HG03045 (cell line): ENCODE results near the gene CHD6.
A peak's percentile ranks its signal among the peaks of the same experiment; 100 is the strongest.

Experiments
- ATAC-seq: cut with Tn5 transposase; IDR thresholded peaks from one replicate; pipeline ENCODE4 v1.9.1; 2021; ENCODE audit warnings: mild to moderate bottlenecking, moderate library complexity; ENCODE audit not compliant: unreplicated experiment

The CHD6 gene

GRCh38 chr20:41621971-41622370 is 3.8 kb upstream of the CHD6 start:
- no peak for ATAC-seq

- ATAC-seq = no peak
Observed at GRCh38 chr20:41621421-41621820, 3.2 kb upstream of the CHD6 start.

GRCh38 chr20:41619360-41620100 is 1.4 kb upstream of the CHD6 start:
- no peak for ATAC-seq

DNA sequence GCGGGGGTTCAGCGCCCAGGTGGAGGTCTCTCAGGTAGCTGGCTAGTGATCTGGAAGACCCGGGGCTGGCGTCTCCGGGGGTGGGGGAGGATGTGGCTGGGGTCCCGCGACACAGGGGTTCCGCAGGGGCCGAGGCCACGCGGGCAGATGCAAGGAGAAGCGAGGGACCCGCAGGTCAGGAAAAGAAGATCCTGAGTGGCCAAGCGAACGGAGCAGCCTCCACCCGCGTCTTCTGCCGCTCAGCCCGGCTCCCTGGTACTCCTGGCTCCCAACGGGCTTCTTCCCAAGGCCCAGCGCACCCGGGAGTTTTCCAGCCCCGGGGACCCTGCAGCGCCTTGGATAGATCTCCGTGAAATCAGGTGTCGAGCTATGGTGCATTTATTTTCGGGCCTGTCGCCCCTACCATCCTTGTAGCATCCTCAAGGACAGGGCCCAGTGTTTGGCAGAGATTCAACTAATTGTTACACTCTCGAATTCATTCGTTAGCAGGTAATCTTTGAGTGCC is 682 bp upstream of the CHD6 start:
- no peak for ATAC-seq

DNA sequence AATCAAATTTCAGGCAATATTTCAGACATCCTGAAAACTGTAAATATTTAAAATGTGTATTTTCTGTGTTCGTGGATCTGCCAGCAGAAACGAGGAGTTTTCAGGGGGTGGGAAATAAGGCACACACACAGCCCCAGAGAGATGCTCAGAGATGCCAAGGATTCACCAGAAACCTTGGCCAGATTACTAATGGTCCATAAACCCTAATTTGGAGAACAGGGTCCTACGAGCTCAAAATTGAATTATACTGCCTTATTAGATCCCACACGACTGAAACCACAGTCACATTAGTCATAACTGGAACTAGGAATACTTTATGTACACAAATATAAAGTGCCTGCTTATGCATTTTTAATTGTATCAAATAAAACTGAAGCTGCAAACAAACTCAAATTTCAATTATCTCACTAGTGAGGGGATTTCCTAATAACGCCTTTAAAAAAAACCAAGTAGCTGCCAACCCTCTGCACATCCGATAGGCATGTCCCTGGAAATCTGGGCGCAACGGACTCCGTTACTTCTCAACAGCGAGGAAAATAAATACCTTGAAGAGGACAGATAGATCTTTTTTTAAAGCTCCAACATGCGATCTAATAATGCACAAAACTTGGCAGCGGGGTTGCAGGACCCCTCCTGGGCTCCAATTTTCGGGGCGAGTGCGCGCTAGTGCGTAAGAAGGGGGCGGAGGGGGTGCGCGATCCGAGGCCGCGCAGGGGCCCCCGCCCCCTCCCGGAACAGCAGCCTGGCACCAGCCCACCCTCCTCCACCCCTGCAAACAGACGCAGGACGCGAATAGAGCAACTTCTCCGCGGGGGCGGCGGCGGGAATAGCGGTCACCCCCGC is 897 bp downstream of the CHD6 start:
- peak; percentile 3 for ATAC-seq

DNA sequence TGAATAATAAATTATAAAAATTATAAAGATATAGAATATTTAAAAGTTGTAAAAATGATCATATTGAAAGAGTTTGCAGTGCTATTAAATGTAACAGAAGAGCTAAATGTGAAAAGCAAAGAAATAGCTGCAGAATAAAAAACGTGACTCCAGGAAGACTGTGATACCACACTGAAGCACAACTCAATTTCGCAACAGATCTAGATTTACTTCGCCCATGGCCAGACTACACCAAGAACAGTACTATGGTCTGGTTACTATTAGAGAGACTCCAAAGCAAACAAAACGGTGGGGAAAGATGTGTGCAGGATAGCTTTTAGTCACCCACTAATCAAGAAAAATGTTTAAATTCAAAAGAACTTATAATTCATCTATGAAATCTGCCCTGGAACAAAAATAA is 1.9 kb downstream of the CHD6 start:
- no peak for ATAC-seq

GRCh38 chr20:41615676-41616075 is 2.5 kb downstream of the CHD6 start:
- no peak for ATAC-seq

DNA sequence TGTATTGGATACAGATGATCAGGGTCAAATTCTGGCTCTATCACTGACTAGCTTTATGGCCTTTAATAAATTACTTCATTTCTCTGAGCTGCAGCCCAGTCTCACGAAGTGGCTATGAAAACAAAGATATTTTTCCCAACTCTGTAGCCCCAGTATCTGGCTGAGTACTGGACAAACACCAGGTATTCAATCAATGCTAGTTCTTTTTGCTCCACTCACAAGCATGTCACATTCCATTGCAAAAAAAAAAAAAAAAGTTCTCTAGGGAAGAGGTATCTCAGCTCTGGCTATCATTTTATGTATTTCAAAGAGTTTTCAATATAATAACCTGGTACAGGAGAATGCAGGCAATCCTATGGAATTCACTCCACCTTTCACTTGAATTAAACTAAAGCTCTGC is 3.1 kb downstream of the CHD6 start:
- ATAC-seq = no peak

GRCh38 chr20:41613321-41613720 is 4.9 kb downstream of the CHD6 start:
- ATAC-seq = no peak

GRCh38 chr20:41609474-41609873 is 8.7 kb downstream of the CHD6 start:
- no peak for ATAC-seq

DNA sequence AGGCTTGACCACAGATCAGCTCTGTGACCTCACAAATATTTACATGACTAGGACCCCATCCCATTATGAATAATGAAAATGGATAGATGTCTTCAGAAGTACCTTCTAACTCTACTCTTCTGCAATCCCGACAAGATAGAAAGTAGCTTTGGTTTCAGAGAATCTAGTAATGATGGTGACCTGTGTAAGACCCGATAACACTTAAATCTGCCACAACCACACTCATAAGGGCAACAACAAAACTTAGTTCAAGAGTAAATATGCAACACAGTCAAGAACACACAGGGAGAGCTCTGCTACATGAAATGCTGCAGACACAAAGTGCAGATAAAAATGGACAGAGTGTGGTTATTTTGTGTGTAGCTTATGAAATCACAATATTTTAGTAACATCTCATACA is 9.6 kb downstream of the CHD6 start:
- ATAC-seq = no peak

- no peak for ATAC-seq
Observed at GRCh38 chr20:41607791-41608190, 10.4 kb downstream of the CHD6 start.

- ATAC-seq = no peak
Observed at GRCh38 chr20:41604002-41604401, 14.2 kb downstream of the CHD6 start.

DNA sequence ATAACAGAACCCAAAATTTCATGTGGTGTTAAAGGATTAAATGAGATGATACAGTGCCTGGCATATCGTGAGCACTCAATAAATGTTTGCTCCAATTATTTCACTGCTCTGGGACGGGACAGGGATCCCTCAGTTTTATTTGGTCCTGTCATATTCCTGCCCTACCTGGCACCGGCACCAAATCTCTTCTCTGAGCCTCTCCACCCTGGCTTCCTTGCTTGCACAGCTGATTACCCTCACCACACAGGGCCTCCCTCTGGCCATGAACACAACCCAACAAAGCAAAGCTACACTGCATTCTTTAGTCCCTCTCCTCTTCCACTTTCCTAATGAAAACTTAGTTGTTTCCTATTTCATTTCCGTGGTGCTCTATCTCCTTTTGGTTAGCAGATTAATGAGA is 16.4 kb downstream of the CHD6 start:
- ATAC-seq = no peak

DNA sequence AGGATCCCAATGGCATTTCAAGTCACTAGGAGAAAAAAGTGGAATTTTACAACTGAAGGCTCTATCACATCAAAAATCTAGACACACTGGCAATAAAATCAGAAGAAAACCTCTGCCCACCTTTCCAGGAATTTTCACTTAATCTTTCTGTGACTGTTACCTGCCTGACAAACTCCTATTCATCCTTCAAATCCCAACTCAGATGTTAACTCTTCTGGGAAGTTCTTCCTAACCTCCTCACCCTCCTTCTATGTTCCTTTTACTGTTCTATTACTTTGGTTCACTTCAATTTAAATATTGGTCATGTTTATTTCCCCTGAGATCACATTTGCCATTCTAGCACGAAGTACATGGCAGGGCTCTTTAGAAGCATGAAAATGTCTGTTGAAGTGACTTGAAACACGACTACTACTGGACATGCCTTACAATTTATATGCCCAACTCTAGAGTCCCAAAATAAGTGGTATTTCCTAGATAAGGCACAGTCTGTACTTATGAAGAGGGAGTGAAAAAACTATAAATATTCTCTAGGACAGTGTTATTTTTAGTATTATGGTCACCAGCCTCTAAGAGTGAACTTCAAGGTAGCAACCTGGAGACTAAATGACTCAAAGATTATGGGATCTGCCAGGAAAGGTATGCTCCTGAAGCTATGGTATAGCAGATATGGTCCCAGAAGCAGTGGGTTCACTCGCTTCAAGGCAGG is 17.1 kb downstream of the CHD6 start:
- no peak for ATAC-seq

DNA sequence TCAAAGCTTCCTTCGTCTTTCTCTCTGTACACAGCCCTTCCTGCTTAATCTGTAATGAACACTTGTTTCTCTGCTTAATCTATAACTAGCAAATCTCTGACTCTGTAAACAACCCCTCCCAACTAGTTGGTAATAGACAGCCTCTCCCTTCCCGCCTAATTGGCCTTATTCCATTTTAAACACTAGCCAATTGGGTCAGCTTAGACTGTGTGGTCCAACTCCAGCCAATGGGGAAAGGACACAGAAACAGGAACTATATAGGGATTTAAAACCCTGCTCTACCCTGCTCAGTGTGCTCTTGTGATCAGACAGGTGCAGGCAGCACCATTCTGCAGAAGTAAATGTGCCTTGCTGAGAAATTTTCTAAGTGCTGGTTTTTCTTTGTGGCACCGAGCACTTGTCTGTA is 18.5 kb downstream of the CHD6 start:
- no peak for ATAC-seq

GRCh38 chr20:41598719-41599118 is 19.5 kb downstream of the CHD6 start:
- ATAC-seq = no peak

GRCh38 chr20:41594514-41595322 is 23.5 kb downstream of the CHD6 start:
- ATAC-seq = no peak

DNA sequence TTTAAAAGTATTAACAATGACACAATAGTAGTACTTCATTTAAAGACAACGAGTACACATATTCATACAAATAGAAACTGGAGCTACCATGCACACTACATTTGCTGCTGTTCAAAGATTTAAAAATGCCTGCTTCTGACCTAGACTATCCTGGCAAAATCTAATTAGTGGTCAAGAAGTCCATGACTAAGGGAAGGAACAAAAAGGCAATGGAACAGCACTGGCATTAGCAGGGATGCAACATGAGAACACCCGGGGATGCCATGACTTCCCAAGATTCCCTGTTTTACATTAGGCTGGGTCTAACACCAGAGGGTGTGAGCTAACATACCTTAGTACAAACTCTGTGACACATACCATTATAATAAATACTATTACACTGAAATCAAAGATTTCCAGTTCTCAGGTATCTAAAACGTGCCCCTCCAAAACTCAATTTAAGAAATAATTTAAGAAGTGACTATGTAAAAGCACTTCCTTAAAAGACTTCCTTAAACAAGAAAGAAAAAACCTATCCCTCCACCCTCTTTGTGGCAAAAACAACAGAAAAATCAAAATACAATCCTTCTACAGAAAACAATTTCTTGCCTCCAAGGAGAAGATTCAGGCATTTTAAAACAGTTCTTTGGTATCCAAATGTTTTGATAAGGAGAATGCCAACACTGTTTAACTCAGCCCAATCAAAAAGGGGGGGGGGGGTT is 25.5 kb downstream of the CHD6 start:
- ATAC-seq = no peak

DNA sequence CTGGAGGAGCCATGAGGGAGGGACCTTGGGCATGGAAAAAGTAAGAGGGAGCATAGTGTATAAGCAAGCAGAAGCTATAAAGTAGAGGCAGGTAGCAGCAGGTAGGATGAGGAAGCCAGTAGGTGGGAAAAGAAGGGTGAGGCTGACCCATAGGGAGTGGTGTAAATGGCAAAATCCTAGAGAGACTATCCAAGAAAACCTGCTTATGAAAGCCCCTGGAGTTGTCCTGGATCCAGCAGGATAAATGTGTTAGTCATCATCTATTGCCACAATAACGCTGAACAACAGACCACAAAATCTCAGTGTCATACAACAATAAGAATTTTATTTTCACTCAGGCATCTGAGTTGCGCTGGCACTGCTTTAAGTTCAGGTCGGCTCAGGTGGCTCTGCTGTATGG is 30.2 kb downstream of the CHD6 start:
- no peak for ATAC-seq
